Spleen (tissue), 13 donors: ENCODE data around the gene IRF2BP2. TPM values are rescaled to one million over a fixed set of nuclear protein-coding genes. Genes with fewer than 3 reads are reported as not detected.

Source experiments
- DNase-seq: peaks from one replicate; pipeline ENCODE4 v3.0.0-alpha.2; 2020
- H3K27ac ChIP-seq, 8 donors: fragments of 200-600 bp; sonication (generic) in 7 of 8; 1 replicate in 4 of 8; 2 replicates in 4 of 8; pipeline versions ENCODE4 v1.5.0 to v1.8.0; 2016 to 2021; ENCODE audit warnings: inconsistent platforms in 4 of 8, mild to moderate bottlenecking in 4 of 8, moderate library complexity in 1 of 8
- H3K27me3 ChIP-seq, 7 donors: fragments of 200-600 bp; sonication (generic) in 6 of 7; replicated peaks in 1 of 7; 1 replicate in 4 of 7; 2 replicates in 3 of 7; pipeline versions ENCODE4 v1.5.0 to v1.8.0; 2016 to 2021; ENCODE audit warnings: inconsistent platforms in 3 of 7, mild to moderate bottlenecking in 1 of 7
- H3K36me3 ChIP-seq, 6 donors: fragments of 200-600 bp; sonication (generic) in 5 of 6; 1 replicate in 4 of 6; 2 replicates in 2 of 6; pipeline versions ENCODE4 v1.5.0 to v1.8.0; 2016 to 2021; ENCODE audit warnings: inconsistent platforms in 2 of 6
- H3K4me1 ChIP-seq, 6 donors: fragments of 200-600 bp; sonication (generic) in 5 of 6; 1 replicate in 3 of 6; 2 replicates in 3 of 6; pipeline versions ENCODE4 v1.5.0 to v1.8.0; 2016 to 2021; ENCODE audit warnings: inconsistent platforms in 3 of 6
- H3K4me3 ChIP-seq, 8 donors: fragments of 200-600 bp; sonication (generic) in 7 of 8; 1 replicate in 4 of 8; 2 replicates in 4 of 8; pipeline versions ENCODE4 v1.5.0 to v1.8.0; 2016 to 2021; ENCODE audit warnings: inconsistent platforms in 4 of 8, mild to moderate bottlenecking in 4 of 8, moderate library complexity in 2 of 8
- H3K9me3 ChIP-seq, 8 donors: fragments of 200-600 bp; sonication (generic) in 7 of 8; 1 replicate in 4 of 8; 2 replicates in 4 of 8; pipeline versions ENCODE4 v1.5.0 to v1.8.0; 2016 to 2021; ENCODE audit warnings: inconsistent platforms in 4 of 8
- CTCF ChIP-seq, 11 experiments: fragments of 200-600 bp in 7 of 11; fragments of 450-650 bp in 4 of 11; sonication (generic) in 4 of 11; IDR thresholded peaks in 8 of 11; conservative IDR thresholded peaks in 3 of 11; 1 replicate in 7 of 11; 2 replicates in 4 of 11; pipeline versions ENCODE4 v1.4.0 to v1.8.0; 2016 to 2021; ENCODE audit warnings: antibody characterized with exemption in 11 of 11, inconsistent platforms in 4 of 11, mild to moderate bottlenecking in 1 of 11
- POLR2A ChIP-seq, 3 donors: fragments of 450-650 bp; IDR thresholded peaks; one replicate each; pipeline ENCODE4 v1.5.1; 2017; ENCODE audit warnings: antibody characterized with exemption in 3 of 3, mild to moderate bottlenecking in 1 of 3
- POLR2AphosphoS5 ChIP-seq, 3 donors: sonication (generic); formaldehyde crosslinking; IDR thresholded peaks; one replicate each; pipeline ENCODE4 v1.5.1; 2017; ENCODE audit warnings: antibody characterized with exemption in 3 of 3
- WGBS, 5 donors: extraction: QIAGEN DNeasy Blood & Tissue Kit in 3 of 5; methylation state at CpG; one replicate each; pipeline versions ENCODE4 v1.1.5 to v1.1.7; 2013 to 2018; 5-methylcytosine and 5-hydroxymethylcytosine counted together
- intact Hi-C: fragments of 100-400 bp; cut with DNase I; formaldehyde crosslinking; loops from one replicate; pipeline ENCODE4 v1.15.0; 2023; ENCODE audit warnings: low total_unique reads
- long read RNA-seq, 2 donors: transcript quantifications; one replicate each; lab custom pipeline, GENCODE V29; 2026
- polyA plus RNA-seq, 3 donors: library from polyadenylated mRNA; stranded (reverse); fragments of 200-250 nt; gene quantifications; one replicate each; pipeline ENCODE4 v1.2.1, GENCODE V29; 2013
- total RNA-seq, 7 donors: library from RNA; depleted of rRNA in 3 of 7; stranded (reverse); fragments of >200 nt in 3 of 7; fragmentation: NEBNext Ultra II Directional in 4 of 7; extraction: Animal tissue kit (Norgen Biotek cat#: 25700) in 4 of 7; gene quantifications; one replicate each; pipeline versions ENCODE4 v1.1.0 to v1.2.1, GENCODE V29; 2016 to 2021
- donor health status: healthy with polysubstance abuse.
- donor health status: DM: no; HTN: no; CAD: no; lungs with moderate emphysema.
- donor health status: DM: no; HTN: no; CAD: no.
- donor health status: Bipolar disorder and iron deficiency.
- donor health status: healthy.
- donor health status: DM: no; HTN: no; CAD: no.
- donor health status: DM: yes; HTN: yes; CAD: no.

IRF2BP2 gene
- total RNA-seq (100 to 1,000 TPM in 1 of 7 donors, 10 to 100 TPM in 6; 57.2 to 109 (median 63.5) TPM), polyA plus RNA-seq (10 to 100 TPM; 39.1 to 55.5 (median 48.8) TPM)
- long read RNA-seq, donor 1, full-length matches to known transcripts = 18 of 18 reads
- long read RNA-seq, donor 1, partial matches to known transcripts = 0 of 18 reads
- long read RNA-seq, donor 1, other reads (novel, unspliced or antisense) = 0 of 18 reads
- long read RNA-seq, donor 2, full-length matches to known transcripts = 13 of 13 reads
- long read RNA-seq, donor 2, partial matches to known transcripts = 0 of 13 reads
- long read RNA-seq, donor 2, other reads (novel, unspliced or antisense) = 0 of 13 reads

GRCh38 chr1:234610061-234610665, at the start of gene IRF2BP2:
Gene IRF2BP2, minus strand, starts transcription at chr1:234610178. Its CDS starts 684 bp downstream, at chr1:234609494.
- WGBS, 5 donors = 0 to 1% (median 1%) methylated on average over 21 to 62 of the region's 62 CpGs
- no peak for TF ChIP-seq CTCF (IDR thresholded peaks at IDR 0.05 in 8 of 11, conservative IDR thresholded peaks at IDR 0.05 in 3 of 11)
- peak; percentile 97 to 98 (median 98) for TF ChIP-seq POLR2AphosphoS5 (IDR thresholded peaks at IDR 0.05)
- TF ChIP-seq POLR2A (IDR thresholded peaks at IDR 0.05) = peak in 2 of 3 donors; percentile 74 to 95
- H3K27me3 ChIP-seq = no peaks in the 10 kb centered on the region
- H3K4me1 ChIP-seq = peaks cover 35 to 74% (median 64%) of the 10 kb centered on the region in 6 donors
- no peaks in the 10 kb centered on the region for H3K9me3 ChIP-seq
- peak within 1 kb of the TSS; percentile 43 to 89 (median 66) for H3K4me3 ChIP-seq
- peak; percentile 96 for DNase-seq
- H3K36me3 ChIP-seq = peaks cover 0 to 33% (median 9%) of the 10 kb centered on the region in 6 donors
- intact Hi-C loops = loop anchor here (5.0 kb wide), 1 partner anchor 112 kb away; no protein-coding TSS in a partner anchor
- H3K27ac ChIP-seq = peak within 1 kb of the TSS; percentile 99 to 100 (median 100)

GRCh38 chr1:234659538-234659937, 49.6 kb upstream of the IRF2BP2 start:
- WGBS, 5 donors = 81 to 93% (median 90%) methylated on average over 7 to 9 of the region's 9 CpGs
- Histone ChIP-seq H3K9me3 (no peaks in the 10 kb centered on the region), H3K4me1 (peaks cover 0 to 24% (median 7%) of the 10 kb centered on the region in 6 donors), H3K27ac (no peak overlapping the region), H3K27me3 (no peaks in the 10 kb centered on the region), H3K4me3 (no peak overlapping the region), H3K36me3 (no peaks in the 10 kb centered on the region)
- TF ChIP-seq POLR2AphosphoS5 (IDR thresholded peaks at IDR 0.05) (no peak), POLR2A (IDR thresholded peaks at IDR 0.05) (no peak), CTCF (IDR thresholded peaks at IDR 0.05 in 8 of 11, conservative IDR thresholded peaks at IDR 0.05 in 3 of 11) (no peak)
- DNase-seq = no peak
- intact Hi-C loops = no loop called here

- peaks cover 0 to 19% (median 7%) of the 10 kb centered on the region in 6 donors for H3K4me1 ChIP-seq
- H3K27me3 ChIP-seq = no peaks in the 10 kb centered on the region
- no peaks in the 10 kb centered on the region for H3K9me3 ChIP-seq
- TF ChIP-seq POLR2AphosphoS5 (IDR thresholded peaks at IDR 0.05) (no peak), POLR2A (IDR thresholded peaks at IDR 0.05) (no peak), CTCF (IDR thresholded peaks at IDR 0.05 in 8 of 11, conservative IDR thresholded peaks at IDR 0.05 in 3 of 11) (no peak)
- no peaks in the 10 kb centered on the region for H3K36me3 ChIP-seq
- no peak overlapping the region for H3K4me3 ChIP-seq
- peak overlapping the region in 1 of 8 donors; percentile 64 for H3K27ac ChIP-seq
- intact Hi-C loops = no loop called here
- no peak for DNase-seq
- 48 to 79% (median 72%) methylated on average over 2 to 3 of the region's 3 CpGs for whole genome bisulfite sequencing, 5 donors
These were observed 48.2 kb upstream of the IRF2BP2 start for GRCh38 chr1:234658138-234658537.
